Fibroblast of mammary gland (primary cell): ENCODE measurements around the gene F12.
"Not testable (repeated sequence)": the region's sequence is repeated elsewhere in the genome, so short reads cannot be mapped to it uniquely, and the experiment has no call there.

Source experiments
- DNase-seq: peaks from one replicate; pipeline ENCODE4 v3.0.0-alpha.2; 2010; ENCODE audit warnings: low read depth
- H3K4me3 ChIP-seq: 2 replicates; pipeline ENCODE4 v1.5.1; 2011; ENCODE audit warnings: low read depth, mild to moderate bottlenecking, low read length, moderate library complexity; ENCODE audit not compliant: control insufficient read depth
- TF ChIP-seq, protein P1 (sequence below): conservative IDR thresholded peaks from 2 replicates; pipeline ENCODE4 v1.5.1; 2011; ENCODE audit warnings: low read depth, low read length, inconsistent platforms; ENCODE audit not compliant: control insufficient read depth, insufficient read depth

The F12 gene

DNA sequence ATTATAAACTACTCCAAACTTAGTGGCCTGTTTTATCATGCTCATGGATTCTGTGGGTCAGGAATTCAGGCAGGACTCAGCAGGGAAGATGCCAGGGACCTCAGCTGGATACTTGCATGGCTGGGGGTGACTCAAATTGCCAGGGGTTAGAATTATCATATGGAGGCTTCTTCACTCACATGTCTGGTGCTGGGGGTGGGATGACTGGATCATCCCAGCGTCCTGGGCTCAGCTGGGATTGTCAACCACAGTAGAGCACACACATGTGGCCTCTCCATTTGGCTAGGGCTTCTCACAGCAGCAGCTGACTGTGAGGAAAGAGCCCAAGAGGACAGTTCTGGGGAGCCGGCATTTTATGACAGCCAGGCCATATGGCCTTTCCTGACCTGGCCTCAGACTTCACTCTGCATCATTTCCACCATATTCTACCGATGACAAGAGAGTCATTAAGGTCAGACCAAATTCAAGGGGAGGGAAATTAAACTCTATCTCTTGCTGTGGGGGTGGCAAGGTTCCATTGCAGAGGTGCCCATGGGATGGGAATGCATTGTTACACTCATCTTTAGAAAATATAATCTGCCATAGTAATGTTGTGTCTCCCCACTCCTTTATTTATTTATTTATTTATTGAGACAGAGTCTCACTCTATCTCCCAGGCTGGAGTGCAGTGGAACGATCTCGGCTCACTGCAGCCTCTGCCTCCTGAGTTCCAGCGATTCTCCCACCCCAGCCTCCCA is 11.9 kb upstream of the F12 start:
- TF ChIP-seq, protein P1, sequence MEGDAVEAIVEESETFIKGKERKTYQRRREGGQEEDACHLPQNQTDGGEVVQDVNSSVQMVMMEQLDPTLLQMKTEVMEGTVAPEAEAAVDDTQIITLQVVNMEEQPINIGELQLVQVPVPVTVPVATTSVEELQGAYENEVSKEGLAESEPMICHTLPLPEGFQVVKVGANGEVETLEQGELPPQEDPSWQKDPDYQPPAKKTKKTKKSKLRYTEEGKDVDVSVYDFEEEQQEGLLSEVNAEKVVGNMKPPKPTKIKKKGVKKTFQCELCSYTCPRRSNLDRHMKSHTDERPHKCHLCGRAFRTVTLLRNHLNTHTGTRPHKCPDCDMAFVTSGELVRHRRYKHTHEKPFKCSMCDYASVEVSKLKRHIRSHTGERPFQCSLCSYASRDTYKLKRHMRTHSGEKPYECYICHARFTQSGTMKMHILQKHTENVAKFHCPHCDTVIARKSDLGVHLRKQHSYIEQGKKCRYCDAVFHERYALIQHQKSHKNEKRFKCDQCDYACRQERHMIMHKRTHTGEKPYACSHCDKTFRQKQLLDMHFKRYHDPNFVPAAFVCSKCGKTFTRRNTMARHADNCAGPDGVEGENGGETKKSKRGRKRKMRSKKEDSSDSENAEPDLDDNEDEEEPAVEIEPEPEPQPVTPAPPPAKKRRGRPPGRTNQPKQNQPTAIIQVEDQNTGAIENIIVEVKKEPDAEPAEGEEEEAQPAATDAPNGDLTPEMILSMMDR = no peak
- H3K4me3 ChIP-seq = no peak overlapping the region
- no peak for DNase-seq

DNA sequence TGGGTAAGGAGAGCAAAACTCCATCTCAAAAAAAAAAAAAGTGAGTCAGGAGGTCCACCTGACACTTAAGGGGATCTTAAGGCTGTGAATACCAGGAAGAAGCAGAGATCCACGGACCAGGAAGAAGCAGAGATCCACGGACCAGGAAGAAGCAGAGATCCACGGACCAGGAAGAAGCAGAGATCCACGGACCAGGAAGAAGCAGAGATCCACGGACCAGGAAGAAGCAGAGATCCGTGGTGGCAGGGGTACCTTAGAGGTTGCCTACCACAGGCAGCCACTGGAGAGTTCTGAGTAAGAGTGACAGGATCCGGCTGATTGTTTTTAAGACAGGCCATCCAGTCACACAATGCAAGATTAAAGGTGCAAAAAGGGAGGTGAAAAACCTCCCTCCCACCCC is 11.1 kb upstream of the F12 start:
- H3K4me3 ChIP-seq, DNase-seq: not testable (repeated sequence)

DNA sequence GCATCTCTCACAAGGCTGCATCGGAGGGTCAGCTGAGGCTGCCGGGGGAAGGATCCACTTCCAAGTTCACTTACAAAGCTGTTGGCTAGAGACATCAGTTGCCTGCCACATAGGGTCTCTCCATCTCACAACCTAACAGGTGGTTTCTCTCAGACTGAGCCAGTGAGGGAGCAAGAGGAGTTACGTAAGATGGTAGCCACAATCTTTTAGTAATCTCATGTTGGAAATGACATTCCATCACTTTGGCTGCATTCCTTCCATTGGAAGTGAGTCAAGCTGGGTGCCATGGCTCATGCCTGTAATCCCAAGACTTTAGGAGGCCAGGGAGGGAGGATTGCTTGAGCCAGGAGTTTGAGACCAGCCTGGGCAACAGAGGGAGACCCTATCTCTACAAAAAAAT is 9.7 kb upstream of the F12 start:
- DNase-seq = peak; percentile 54
- H3K4me3 ChIP-seq = no peak overlapping the region
- TF ChIP-seq, protein P1 = no peak

DNA sequence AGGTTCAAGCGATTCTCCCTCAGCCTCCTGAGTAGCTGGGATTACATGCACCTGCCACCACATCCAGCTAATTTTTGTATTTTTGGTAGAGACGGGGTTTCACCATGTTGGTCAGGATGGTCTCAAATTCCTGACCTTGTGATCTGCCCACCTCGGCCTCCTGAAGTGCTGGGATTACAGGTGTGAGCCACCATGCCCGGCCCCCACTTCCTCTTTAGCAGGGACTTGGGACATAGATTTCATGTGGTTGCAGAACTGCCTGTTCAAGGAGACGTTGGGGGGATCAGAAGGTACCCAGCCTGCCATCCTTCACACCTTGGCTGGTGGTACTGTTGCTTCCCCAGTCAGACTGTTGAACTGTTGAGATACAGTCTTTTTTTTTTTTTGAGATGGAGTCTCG is 7.7 kb upstream of the F12 start:
- not testable (repeated sequence) for H3K4me3 ChIP-seq, DNase-seq

DNA sequence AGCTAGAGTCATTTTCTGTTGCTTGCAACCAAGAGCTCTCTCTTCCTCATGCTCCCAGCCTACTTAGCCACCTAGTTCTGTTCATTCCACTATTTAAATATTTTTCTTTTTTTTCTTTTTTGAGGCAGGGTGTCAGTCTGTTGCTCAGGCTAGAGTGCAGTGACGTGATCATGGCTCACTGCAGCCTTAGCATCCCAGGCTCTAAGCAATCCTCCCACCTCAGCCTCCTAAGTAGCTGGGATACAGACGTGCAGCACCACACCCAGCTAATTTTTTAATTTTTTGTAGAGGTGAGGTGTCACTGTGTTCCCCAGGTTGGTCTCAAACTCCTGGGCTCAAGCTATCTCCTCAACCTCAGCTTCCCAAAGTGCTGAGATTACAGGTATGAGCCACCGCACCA is 5.1 kb upstream of the F12 start:
- TF ChIP-seq, protein P1 = no peak
- H3K4me3 ChIP-seq = no peak overlapping the region
- DNase-seq = no peak

DNA sequence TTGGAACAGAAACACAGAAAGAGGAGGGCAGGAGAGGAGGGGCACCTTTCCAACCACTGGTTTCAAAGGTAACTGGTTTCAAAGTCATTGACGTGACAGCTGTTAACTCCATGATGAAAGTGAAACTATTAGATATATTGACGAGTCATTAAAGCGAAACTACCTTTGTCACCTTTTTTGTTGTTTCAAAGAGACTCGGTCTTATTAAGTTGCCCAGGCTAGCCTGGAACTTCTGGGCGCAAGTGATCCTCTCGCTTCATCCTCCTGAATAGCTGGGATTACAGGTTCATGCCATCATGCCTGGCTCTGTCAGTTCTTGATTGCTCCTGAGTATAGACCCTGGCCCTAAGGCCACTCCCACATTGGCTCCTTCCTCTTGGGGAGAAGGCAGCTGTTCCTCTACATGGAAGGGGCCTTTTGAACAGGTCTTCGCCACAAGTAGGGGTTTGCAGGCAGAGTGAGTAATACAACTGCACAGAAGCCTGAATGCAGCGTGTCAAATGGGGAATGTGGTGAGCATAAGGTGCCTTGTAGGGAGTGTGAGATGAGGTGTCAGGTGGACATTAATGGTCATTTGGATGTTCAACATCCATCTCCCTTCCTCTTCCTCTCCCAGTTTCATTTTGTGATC is 3.4 kb upstream of the F12 start:
- no peak overlapping the region for H3K4me3 ChIP-seq
- TF ChIP-seq, protein P1 = no peak
- DNase-seq = no peak

DNA sequence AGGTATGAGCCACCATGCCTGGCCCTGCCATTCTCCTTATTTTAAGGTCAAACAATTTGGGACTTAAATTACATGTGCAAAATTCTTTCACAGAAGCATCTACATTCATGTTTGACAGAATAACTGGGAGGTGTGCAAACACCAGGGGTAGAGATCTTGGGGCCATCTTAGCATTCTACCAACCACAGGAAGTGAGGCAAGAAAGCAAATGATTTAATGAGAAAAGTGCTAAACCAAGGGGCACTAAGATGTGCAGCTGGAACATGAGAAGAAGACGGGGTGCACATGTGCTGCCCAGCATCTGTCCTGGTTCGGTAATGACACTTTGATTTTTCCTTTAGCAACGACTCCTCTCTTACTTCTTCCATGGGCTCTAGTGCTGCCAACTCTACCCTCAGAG is 1.2 kb upstream of the F12 start:
- no peak for DNase-seq
- no peak overlapping the region for H3K4me3 ChIP-seq
- TF ChIP-seq, protein P1 = no peak

DNA sequence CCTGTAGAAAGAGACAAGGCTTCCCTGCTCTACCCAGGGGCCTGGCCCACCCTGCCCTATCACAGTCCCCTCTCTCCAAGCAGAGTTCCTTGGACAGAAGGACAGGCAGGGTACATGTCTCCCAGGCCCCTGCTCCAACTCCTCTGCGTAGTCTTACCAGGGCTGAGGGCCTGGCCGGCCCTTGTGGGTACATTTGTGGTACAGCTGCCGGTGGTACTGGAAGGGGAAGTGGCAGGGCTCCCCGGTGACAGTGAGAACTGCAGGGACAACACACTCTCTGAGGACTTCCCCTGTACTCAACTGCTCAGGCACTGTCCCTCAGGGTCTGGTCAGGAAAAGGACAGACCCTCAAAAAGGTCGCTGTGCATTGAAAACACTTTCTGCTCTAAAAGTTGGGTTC is 3.6 kb downstream of the F12 start:
- DNase-seq = no peak
- no peak overlapping the region for H3K4me3 ChIP-seq
- TF ChIP-seq, protein P1 = no peak
